ENCODE results near the gene NKAIN2.

- no peak for TF ChIP-seq CTCF (IDR thresholded peaks at IDR 0.05)
- TF ChIP-seq POLR2A (IDR thresholded peaks at IDR 0.05), result no peak
Measured at GRCh38 chr6:123986938-123987337, 183.3 kb downstream of the NKAIN2 start.
